ENCODE measurements around the gene UACA.

- TF ChIP-seq, protein P1, sequence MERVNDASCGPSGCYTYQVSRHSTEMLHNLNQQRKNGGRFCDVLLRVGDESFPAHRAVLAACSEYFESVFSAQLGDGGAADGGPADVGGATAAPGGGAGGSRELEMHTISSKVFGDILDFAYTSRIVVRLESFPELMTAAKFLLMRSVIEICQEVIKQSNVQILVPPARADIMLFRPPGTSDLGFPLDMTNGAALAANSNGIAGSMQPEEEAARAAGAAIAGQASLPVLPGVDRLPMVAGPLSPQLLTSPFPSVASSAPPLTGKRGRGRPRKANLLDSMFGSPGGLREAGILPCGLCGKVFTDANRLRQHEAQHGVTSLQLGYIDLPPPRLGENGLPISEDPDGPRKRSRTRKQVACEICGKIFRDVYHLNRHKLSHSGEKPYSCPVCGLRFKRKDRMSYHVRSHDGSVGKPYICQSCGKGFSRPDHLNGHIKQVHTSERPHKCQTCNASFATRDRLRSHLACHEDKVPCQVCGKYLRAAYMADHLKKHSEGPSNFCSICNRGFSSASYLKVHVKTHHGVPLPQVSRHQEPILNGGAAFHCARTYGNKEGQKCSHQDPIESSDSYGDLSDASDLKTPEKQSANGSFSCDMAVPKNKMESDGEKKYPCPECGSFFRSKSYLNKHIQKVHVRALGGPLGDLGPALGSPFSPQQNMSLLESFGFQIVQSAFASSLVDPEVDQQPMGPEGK (CRISPR knock-in tag; IDR thresholded peaks at IDR 0.05; ENCODE audit: borderline replicate concordance): no peak
- TF ChIP-seq ISL1 (CRISPR knock-in tag; IDR thresholded peaks at IDR 0.05) (no peak), TCF4 (CRISPR knock-in tag; IDR thresholded peaks at IDR 0.05; ENCODE audit: borderline replicate concordance) (no peak), CREB5 (CRISPR knock-in tag; IDR thresholded peaks at IDR 0.05; ENCODE audit: low read depth) (no peak), RARB (CRISPR knock-in tag; IDR thresholded peaks at IDR 0.05) (no peak), ZNF70 (CRISPR knock-in tag; IDR thresholded peaks at IDR 0.05) (no peak)
Observed at GRCh38 chr15:70754862-70755261, 8.5 kb downstream of the UACA start.

Data from SK-N-SH treated with all-trans-retinoic acid at 6 μM for 48 hours (cell line).